SK-N-SH treated with all-trans-retinoic acid at 6 μM for 48 hours (cell line): ENCODE results near the gene OR2C3.

ENCODE experiments used
- ATAC-seq: fragments of 200-7000 bp; cut with Tn5 transposase; 3 replicates; pipeline ENCODE4 v1.9.1; 2020; ENCODE audit warnings: mild to moderate bottlenecking, moderate library complexity
- ARNTL ChIP-seq: fragments of 450-650 bp; formaldehyde crosslinking; IDR thresholded peaks from 2 replicates; pipeline ENCODE4 v1.5.0; 2020; ENCODE audit warnings: low read depth, mild to moderate bottlenecking, moderate library complexity, borderline replicate concordance
- BACH2 ChIP-seq: fragments of 250-450 bp; sonication (Bioruptor Pico); IDR thresholded peaks from 2 replicates; pipeline ENCODE4 v1.9.0; 2021; ENCODE audit warnings: mild to moderate bottlenecking, borderline replicate concordance
- CSDC2 ChIP-seq: fragments of 250-450 bp; sonication (Bioruptor Pico); IDR thresholded peaks from 2 replicates; pipeline ENCODE4 v1.5.0; 2020; ENCODE audit warnings: mild to moderate bottlenecking, moderate library complexity
- ESRRG ChIP-seq: fragments of 250-450 bp; sonication (Bioruptor Pico); IDR thresholded peaks from 2 replicates; pipeline ENCODE4 v1.6.1; 2021; ENCODE audit warnings: mild to moderate bottlenecking
- GLIS3 ChIP-seq: fragments of 250-450 bp; sonication (Bioruptor Pico); IDR thresholded peaks from 2 replicates; pipeline ENCODE4 v1.5.0; 2020; ENCODE audit warnings: mild to moderate bottlenecking, moderate library complexity
- ISL1 ChIP-seq: fragments of 250-450 bp; sonication (Bioruptor Pico); IDR thresholded peaks from 2 replicates; pipeline ENCODE4 v2.1.2; 2022; ENCODE audit warnings: mild to moderate bottlenecking, moderate library complexity
- OSR1 ChIP-seq: fragments of 250-450 bp; sonication (Bioruptor Pico); IDR thresholded peaks from 2 replicates; pipeline ENCODE4 v1.8.0; 2022; ENCODE audit warnings: moderate library complexity, mild to moderate bottlenecking, inconsistent platforms
- PPARA ChIP-seq: fragments of 250-450 bp; sonication (Bioruptor Pico); IDR thresholded peaks from 2 replicates; pipeline ENCODE4 v1.5.0; 2020; ENCODE audit warnings: mild to moderate bottlenecking, borderline replicate concordance
- RARB ChIP-seq: fragments of 250-450 bp; sonication (Bioruptor Pico); IDR thresholded peaks from 2 replicates; pipeline ENCODE4 v1.8.0; 2021; ENCODE audit warnings: mild to moderate bottlenecking, moderate library complexity
- SNAI2 ChIP-seq: fragments of 250-450 bp; sonication (Bioruptor Pico); IDR thresholded peaks from 2 replicates; pipeline ENCODE4 v1.5.0; 2020; ENCODE audit warnings: mild to moderate bottlenecking, moderate library complexity
- TCF4 ChIP-seq: fragments of 250-450 bp; sonication (Bioruptor Pico); IDR thresholded peaks from 2 replicates; pipeline ENCODE4 v1.8.0; 2021; ENCODE audit warnings: mild to moderate bottlenecking, moderate library complexity, borderline replicate concordance
- TOX ChIP-seq: fragments of 250-450 bp; sonication (Bioruptor Pico); IDR thresholded peaks from 2 replicates; pipeline ENCODE4 v1.8.0; 2021; ENCODE audit warnings: mild to moderate bottlenecking, moderate library complexity, borderline replicate concordance
- ZC3H10 ChIP-seq: fragments of 250-450 bp; sonication (Bioruptor Pico); IDR thresholded peaks from 2 replicates; pipeline ENCODE4 v1.5.1; 2021; ENCODE audit warnings: mild to moderate bottlenecking, moderate library complexity
- ZFP3 ChIP-seq: fragments of 250-450 bp; sonication (Bioruptor Pico); IDR thresholded peaks from 2 replicates; pipeline ENCODE4 v1.5.0; 2020; ENCODE audit warnings: mild to moderate bottlenecking, moderate library complexity
- ZFP30 ChIP-seq: fragments of 450-650 bp; formaldehyde crosslinking; IDR thresholded peaks from 2 replicates; pipeline ENCODE4 v1.5.0; 2022; ENCODE audit warnings: mild to moderate bottlenecking, moderate library complexity
- ZNF565 ChIP-seq: fragments of 450-650 bp; formaldehyde crosslinking; conservative IDR thresholded peaks from 2 replicates; pipeline ENCODE4 v1.5.0; 2020; ENCODE audit warnings: low read depth, mild to moderate bottlenecking, moderate library complexity
- ZNF70 ChIP-seq: fragments of 450-650 bp; formaldehyde crosslinking; IDR thresholded peaks from 2 replicates; pipeline ENCODE4 v1.5.0; 2020; ENCODE audit warnings: mild to moderate bottlenecking, moderate library complexity
- ZNF8 ChIP-seq: fragments of 450-650 bp; formaldehyde crosslinking; IDR thresholded peaks from 2 replicates; pipeline ENCODE4 v1.5.0; 2020; ENCODE audit warnings: mild to moderate bottlenecking, moderate library complexity
- TF ChIP-seq, protein P1 (sequence below): fragments of 250-450 bp; sonication (Bioruptor Pico); IDR thresholded peaks from 2 replicates; pipeline ENCODE4 v1.5.1; 2021; ENCODE audit warnings: mild to moderate bottlenecking, moderate library complexity
- TF ChIP-seq, protein P2 (sequence below): fragments of 250-450 bp; sonication (Bioruptor Pico); IDR thresholded peaks from 2 replicates; pipeline ENCODE4 v1.5.0; 2020; ENCODE audit warnings: mild to moderate bottlenecking, moderate library complexity
- TF ChIP-seq, protein P3 (sequence below): fragments of 250-450 bp; sonication (Bioruptor Pico); IDR thresholded peaks from 2 replicates; pipeline ENCODE4 v1.8.0; 2020; ENCODE audit warnings: mild to moderate bottlenecking, moderate library complexity, borderline replicate concordance
- TF ChIP-seq, protein P4 (sequence below): fragments of 250-450 bp; sonication (Bioruptor Pico); IDR thresholded peaks from 2 replicates; pipeline ENCODE4 v1.5.1; 2020; ENCODE audit warnings: low read depth, mild to moderate bottlenecking, moderate library complexity
- TF ChIP-seq, protein P5 (sequence below): fragments of 250-450 bp; sonication (Bioruptor Pico); IDR thresholded peaks from 2 replicates; pipeline ENCODE4 v1.8.0; 2021; ENCODE audit warnings: low read depth, mild to moderate bottlenecking, moderate library complexity, borderline replicate concordance

OR2C3 gene

DNA sequence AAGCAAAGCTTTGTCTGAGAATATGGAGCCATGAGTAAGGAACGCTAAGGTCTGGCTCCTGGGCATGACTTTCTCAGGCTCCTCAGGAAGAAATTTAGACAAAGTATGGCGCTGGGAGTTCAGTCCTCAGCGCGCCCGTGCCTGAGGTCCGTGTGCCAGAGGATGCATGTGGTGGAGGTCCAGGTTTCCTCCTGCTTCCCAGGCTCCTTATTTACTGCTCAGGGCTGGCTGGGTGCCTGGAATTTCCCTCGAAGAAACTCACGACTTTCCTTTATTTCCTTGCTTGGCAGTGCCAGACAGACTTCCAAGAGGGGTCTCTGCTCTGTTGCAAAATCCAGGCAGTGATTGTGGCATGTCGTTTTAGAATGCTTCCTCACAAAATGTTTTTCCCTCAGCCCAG is 26.0 kb upstream of the OR2C3 start:
- TF ChIP-seq ZFP3 (CRISPR knock-in tag) (no peak), ZNF70 (no peak), ZNF565 (CRISPR knock-in tag) (no peak)
- no peak for ATAC-seq

DNA sequence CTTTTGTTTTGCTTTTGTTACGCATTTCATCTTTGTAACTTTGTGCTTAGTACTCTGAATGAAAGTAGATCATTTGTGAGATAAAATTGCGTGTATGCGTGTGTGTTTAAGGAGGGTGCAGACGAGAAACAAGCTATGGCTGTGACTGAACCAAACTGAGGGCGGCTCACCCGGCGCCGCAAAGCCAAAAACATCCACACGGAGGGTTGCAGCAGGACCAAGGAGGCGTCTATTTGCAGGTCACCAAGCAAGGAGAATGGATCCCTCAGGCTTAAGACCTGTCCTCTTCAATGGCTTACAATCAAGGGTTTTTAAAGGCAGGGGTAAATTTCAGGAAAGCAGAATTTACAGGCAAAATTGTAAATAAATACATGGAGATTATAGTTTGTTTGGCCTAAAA is 25.5 kb upstream of the OR2C3 start:
- ATAC-seq: no peak
- TF ChIP-seq, protein P1, sequence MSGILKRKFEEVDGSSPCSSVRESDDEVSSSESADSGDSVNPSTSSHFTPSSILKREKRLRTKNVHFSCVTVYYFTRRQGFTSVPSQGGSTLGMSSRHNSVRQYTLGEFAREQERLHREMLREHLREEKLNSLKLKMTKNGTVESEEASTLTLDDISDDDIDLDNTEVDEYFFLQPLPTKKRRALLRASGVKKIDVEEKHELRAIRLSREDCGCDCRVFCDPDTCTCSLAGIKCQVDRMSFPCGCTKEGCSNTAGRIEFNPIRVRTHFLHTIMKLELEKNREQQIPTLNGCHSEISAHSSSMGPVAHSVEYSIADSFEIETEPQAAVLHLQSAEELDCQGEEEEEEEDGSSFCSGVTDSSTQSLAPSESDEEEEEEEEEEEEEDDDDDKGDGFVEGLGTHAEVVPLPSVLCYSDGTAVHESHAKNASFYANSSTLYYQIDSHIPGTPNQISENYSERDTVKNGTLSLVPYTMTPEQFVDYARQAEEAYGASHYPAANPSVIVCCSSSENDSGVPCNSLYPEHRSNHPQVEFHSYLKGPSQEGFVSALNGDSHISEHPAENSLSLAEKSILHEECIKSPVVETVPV: no peak
- TF ChIP-seq CSDC2 (CRISPR knock-in tag): no peak
- TF ChIP-seq ISL1 (CRISPR knock-in tag): no peak
- TF ChIP-seq BACH2: no peak
- TF ChIP-seq PPARA (CRISPR knock-in tag): no peak
- no peak for TF ChIP-seq ARNTL
- no peak for TF ChIP-seq ZFP30 (CRISPR knock-in tag)
- no peak for TF ChIP-seq ZNF565 (CRISPR knock-in tag)

DNA sequence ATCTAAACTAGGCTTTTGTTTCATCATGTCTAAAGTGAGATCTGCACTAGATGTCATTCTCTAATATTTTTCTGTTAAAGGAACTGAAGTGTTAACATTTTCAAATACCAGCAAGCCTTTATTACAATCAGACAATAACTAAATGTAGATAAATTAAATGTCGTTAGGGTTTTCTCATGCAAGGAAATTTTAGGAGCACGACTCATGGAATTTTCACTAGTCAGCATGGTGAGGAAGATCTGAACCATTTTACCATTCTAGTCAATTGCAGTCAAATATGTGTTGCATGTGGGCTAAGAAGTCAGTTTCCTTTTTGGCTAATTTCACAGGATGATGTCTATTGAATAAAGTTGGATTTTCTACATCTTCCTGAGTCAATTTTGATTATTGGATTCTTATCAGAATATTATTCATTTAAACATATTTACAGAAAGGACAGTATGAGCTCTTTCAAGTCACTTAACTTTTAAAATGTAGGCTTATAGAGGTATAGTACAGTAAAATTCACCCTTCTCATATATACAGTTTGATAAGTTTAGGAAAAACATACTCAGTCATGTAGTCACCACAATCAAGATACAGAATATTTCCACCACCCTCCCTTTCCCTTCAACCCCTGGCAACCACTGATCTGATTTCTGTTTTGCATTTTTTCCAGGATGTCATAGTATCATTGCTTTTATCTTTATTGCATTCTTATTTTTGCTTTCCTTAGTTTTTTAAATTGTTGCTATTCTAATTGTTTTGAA is 21.9 kb upstream of the OR2C3 start:
- TF ChIP-seq GLIS3 (no peak), SNAI2 (CRISPR knock-in tag) (no peak), ZC3H10 (no peak), ZNF8 (CRISPR knock-in tag) (no peak), BACH2 (no peak), TCF4 (CRISPR knock-in tag) (no peak), ZFP30 (CRISPR knock-in tag) (no peak), ZFP3 (CRISPR knock-in tag) (no peak), RARB (CRISPR knock-in tag) (no peak), OSR1 (CRISPR knock-in tag) (no peak), ESRRG (no peak), TOX (CRISPR knock-in tag) (no peak), ARNTL (no peak), ZNF565 (CRISPR knock-in tag) (no peak), ZNF70 (no peak)
- TF ChIP-seq, protein P2, sequence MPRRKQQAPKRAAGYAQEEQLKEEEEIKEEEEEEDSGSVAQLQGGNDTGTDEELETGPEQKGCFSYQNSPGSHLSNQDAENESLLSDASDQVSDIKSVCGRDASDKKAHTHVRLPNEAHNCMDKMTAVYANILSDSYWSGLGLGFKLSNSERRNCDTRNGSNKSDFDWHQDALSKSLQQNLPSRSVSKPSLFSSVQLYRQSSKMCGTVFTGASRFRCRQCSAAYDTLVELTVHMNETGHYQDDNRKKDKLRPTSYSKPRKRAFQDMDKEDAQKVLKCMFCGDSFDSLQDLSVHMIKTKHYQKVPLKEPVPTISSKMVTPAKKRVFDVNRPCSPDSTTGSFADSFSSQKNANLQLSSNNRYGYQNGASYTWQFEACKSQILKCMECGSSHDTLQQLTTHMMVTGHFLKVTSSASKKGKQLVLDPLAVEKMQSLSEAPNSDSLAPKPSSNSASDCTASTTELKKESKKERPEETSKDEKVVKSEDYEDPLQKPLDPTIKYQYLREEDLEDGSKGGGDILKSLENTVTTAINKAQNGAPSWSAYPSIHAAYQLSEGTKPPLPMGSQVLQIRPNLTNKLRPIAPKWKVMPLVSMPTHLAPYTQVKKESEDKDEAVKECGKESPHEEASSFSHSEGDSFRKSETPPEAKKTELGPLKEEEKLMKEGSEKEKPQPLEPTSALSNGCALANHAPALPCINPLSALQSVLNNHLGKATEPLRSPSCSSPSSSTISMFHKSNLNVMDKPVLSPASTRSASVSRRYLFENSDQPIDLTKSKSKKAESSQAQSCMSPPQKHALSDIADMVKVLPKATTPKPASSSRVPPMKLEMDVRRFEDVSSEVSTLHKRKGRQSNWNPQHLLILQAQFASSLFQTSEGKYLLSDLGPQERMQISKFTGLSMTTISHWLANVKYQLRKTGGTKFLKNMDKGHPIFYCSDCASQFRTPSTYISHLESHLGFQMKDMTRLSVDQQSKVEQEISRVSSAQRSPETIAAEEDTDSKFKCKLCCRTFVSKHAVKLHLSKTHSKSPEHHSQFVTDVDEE: no peak
- TF ChIP-seq, protein P3, sequence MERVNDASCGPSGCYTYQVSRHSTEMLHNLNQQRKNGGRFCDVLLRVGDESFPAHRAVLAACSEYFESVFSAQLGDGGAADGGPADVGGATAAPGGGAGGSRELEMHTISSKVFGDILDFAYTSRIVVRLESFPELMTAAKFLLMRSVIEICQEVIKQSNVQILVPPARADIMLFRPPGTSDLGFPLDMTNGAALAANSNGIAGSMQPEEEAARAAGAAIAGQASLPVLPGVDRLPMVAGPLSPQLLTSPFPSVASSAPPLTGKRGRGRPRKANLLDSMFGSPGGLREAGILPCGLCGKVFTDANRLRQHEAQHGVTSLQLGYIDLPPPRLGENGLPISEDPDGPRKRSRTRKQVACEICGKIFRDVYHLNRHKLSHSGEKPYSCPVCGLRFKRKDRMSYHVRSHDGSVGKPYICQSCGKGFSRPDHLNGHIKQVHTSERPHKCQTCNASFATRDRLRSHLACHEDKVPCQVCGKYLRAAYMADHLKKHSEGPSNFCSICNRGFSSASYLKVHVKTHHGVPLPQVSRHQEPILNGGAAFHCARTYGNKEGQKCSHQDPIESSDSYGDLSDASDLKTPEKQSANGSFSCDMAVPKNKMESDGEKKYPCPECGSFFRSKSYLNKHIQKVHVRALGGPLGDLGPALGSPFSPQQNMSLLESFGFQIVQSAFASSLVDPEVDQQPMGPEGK (CRISPR knock-in tag): no peak
- TF ChIP-seq, protein P4, sequence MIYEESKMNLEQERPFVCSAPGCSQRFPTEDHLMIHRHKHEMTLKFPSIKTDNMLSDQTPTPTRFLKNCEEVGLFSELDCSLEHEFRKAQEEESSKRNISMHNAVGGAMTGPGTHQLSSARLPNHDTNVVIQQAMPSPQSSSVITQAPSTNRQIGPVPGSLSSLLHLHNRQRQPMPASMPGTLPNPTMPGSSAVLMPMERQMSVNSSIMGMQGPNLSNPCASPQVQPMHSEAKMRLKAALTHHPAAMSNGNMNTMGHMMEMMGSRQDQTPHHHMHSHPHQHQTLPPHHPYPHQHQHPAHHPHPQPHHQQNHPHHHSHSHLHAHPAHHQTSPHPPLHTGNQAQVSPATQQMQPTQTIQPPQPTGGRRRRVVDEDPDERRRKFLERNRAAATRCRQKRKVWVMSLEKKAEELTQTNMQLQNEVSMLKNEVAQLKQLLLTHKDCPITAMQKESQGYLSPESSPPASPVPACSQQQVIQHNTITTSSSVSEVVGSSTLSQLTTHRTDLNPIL (CRISPR knock-in tag): no peak
- TF ChIP-seq, protein P1: no peak
- TF ChIP-seq, protein P5, sequence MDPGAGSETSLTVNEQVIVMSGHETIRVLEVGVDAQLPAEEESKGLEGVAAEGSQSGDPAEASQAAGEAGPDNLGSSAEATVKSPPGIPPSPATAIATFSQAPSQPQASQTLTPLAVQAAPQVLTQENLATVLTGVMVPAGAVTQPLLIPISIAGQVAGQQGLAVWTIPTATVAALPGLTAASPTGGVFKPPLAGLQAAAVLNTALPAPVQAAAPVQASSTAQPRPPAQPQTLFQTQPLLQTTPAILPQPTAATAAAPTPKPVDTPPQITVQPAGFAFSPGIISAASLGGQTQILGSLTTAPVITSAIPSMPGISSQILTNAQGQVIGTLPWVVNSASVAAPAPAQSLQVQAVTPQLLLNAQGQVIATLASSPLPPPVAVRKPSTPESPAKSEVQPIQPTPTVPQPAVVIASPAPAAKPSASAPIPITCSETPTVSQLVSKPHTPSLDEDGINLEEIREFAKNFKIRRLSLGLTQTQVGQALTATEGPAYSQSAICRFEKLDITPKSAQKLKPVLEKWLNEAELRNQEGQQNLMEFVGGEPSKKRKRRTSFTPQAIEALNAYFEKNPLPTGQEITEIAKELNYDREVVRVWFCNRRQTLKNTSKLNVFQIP: no peak
- ATAC-seq: no peak
